GM21529 (cell line): ENCODE data around the gene CLDN14.

Experiments
- ATAC-seq: cut with Tn5 transposase; IDR thresholded peaks from one replicate; pipeline ENCODE4 v1.9.1; 2021; ENCODE audit not compliant: unreplicated experiment

Gene CLDN14, protein sequence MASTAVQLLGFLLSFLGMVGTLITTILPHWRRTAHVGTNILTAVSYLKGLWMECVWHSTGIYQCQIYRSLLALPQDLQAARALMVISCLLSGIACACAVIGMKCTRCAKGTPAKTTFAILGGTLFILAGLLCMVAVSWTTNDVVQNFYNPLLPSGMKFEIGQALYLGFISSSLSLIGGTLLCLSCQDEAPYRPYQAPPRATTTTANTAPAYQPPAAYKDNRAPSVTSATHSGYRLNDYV

DNA sequence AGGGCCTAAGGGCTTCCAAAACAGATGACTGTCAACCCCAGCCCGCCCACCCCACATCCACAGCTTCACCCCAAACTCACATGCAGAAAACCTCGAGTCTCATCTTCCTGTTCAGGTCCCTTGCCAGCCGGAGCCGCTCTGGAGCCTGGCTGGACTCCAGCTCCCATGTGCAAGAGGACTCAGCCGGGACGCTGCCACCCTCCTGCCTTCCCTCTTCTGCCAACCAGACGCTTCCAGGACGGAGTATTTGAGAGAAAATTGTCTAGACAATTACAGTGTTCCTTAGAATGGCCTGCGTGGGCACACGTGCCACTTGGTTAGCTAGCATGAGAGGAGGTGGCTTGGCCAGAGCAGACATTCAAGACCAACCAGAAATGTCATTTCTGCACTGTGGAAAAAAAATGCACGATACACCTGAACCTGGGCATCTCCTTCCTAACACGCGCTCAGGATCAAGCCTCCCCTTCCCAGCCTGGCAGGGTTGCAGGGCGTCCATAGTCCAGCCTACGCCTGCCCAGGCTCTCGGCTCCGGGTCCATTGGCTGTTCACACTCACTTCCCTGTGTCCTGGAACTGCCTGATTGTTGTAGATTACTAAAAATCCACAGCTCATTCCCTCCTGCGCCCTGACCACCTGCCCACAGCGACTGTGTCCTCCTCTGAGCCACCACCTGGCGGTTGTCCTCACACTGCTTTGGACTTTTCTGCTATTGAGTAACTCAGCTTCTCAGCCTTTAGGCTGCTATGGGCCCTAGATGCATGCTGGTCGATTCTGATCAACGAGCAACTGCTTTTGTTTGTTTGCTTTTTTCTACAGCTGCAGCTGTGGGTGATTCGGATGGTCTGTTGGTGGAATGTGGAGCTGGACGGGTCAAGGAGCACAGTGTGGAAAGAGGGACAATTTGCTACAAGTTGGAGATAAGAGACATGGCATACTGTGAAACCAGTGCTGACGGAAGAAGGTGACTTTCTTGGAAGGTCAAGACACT, at the start of gene CLDN14:
Gene CLDN14 (minus strand): TSS at position 708 of the 988 bp plus-strand sequence. CDS start 18,427 bp downstream, outside the sequence.
- no peak for ATAC-seq

DNA sequence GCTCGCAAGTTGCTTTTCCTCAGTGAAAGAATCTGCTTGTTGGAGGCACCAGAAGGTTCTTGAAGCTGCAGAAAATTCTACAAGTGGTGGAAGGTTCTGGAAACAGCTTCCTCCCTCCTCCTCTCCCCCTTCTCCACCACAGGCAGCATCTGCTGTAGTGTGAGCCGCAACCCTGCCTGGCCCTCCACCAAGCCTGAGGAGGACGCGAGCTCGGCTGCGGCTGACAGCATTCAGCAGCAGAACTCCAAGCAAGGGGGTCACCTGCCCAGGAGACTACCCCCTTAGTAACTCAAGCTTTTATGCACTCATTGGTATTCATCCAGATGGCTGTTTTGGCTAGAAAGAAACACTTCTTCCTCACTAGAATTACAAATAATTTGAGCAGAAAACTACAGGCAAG, 48.8 kb upstream of the CLDN14 start:
- no peak for ATAC-seq

GRCh38 chr21:36527317-36527716, 47.4 kb upstream of the CLDN14 start:
- ATAC-seq: no peak

DNA sequence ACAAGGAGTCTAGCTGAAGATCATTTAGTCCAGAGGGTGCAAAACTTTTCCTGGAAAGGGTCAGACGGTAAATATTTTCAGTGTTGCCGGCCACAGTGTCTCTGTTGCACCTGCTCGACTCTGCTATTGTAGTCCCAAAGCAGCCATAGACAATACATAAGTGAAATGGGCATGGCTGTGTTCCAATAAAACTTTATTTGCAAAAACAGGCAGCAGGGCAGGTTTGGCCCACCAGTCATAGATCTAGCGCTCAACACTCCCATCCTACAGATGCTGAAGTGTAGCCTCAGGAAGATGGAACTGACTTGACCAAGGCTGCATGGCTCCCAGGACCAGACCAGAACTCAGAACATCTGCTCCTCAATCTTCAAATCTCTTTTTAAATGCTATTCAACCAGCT, 46.2 kb upstream of the CLDN14 start:
- no peak for ATAC-seq

- no peak for ATAC-seq
Observed at GRCh38 chr21:36524477-36524876, 44.6 kb upstream of the CLDN14 start.

DNA sequence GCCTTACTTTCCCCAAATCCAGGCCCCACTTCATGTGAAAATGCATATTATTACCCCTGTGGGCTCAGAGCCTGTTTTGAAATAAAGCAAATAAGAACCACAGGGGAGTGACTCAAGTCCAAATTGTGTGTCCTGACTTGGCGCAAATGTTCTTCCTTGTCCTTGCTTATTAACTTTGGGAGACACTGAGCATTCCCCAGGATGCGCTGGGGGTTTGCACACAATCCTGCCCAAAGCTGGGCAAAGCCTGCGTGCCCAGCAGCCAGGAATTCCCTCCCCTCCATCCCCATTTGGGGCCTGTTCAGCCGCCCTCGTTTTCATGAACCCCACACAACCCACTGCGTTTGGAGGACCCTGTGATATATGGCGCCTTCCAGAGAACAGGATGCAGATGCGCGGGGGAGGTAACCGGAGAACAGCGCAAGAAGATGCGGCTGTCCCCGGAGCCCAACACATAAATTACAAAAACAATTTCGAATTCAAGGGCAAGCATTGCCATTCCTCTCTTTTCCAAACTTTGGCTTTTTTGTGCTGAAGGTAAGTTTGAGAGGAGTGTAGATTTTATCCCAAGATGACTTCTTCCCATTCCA, 42.4 kb upstream of the CLDN14 start:
- no peak for ATAC-seq

- ATAC-seq: no peak
Observed at GRCh38 chr21:36518883-36519492, 39.1 kb upstream of the CLDN14 start.

DNA sequence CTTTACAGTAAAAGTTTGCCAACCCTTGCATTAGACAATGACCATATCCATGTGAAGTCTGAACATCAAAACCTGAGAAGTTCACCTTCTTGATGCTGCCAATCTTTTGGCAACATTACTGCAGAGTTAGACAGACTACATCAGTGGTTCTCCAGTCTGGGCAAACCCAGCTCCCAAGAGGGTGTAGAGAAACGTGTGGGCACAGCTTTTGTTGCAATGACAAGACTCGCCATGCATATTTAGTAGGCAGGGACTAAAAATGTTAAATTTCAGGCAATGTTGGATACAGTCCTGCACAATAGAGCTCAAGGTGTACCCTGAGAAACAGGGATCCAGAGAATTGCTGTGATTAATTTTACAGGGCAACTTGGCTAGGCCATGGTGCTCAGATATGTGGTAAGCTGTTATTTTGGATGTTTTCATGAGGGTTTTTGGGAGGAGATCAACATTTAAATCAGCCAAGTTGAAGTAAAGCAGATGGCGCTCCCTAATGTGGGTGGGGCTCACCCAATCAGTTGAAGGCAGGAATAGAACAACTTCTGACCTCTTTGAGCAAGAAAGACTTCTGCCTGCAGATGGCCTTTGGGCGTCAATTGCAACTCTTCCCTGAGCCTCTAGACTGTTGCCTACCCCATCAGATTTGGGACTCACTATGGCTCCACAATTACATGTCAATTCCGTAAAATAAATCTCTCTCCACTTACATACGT, 37.6 kb upstream of the CLDN14 start:
- ATAC-seq: no peak

GRCh38 chr21:36516281-36516680, 36.4 kb upstream of the CLDN14 start:
- ATAC-seq: no peak

DNA sequence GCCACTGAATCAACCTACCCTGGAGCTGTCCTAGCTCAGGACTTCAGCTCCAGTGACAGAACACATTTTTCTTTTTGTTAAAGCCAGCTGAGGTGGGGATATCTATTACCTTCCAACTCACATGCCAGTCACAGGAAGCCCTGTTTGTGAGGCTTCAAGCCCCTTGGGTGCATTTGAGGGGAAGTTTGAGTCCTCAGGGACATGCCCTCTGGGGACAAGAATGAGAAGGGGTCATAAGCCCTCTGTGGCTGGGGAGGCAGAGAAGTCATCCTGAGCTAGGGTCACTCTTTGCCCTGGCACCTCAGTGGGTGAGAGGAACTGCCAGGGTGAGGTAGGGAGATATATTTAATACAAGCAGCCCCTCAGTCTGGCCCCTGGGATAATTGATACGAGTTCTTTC, 33.5 kb upstream of the CLDN14 start:
- peak; percentile 39 for ATAC-seq

DNA sequence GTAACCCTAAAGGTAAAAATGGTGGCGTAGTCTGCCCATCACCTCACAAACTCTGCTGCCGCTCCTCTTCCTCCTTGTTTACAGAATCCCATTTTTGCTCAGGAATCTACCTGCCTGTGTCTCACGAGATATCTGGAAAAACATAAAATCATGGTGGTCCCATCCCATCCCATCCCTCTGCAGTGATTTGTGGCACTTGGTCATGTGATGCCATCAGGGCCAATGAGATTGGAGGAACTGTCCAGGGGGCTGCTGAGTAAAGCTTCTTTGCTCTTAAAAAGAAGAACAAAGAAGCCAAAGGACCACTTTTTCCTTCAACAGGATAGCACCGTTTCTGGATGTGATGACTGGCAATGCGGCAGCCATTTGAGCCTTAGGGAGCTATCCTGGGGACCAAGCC, 33.0 kb upstream of the CLDN14 start:
- no peak for ATAC-seq

DNA sequence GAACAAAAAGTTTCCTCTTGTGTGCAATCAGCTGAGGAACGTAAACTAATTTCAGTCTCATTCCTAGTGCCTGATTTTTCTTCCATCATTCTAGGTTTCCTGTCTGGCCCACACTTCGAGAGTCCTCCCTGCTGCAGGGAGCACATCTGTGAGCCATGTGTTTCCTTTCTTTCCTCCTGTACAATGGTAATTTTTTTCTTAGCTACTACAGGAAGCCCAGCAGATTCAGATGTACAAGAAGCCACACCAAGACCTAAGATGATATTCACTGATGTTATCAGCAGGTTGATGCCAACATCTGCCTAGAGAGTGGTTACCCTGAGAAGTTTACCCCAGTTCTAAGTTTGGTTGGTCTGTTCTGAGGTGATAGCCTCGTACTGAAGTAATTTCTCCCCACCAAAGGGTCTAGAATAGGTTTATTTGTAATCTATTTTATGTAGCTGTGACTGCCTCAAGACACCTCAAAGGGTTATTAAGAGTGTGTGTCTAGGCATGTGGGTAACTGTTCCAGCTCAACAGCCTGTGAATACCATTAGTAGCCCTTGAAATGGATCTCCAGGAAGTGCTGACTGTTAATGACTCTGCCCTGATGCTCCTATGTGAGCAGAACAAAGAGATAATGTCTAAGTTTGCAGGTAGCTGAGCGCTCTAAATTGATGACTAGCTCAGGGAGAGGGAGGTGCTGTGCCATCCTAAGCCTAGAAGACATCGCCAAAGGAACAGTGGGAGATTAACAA, 31.7 kb upstream of the CLDN14 start:
- ATAC-seq: no peak

GRCh38 chr21:36510911-36511310, 31.0 kb upstream of the CLDN14 start:
- no peak for ATAC-seq

- no peak for ATAC-seq
Observed at GRCh38 chr21:36509973-36510664, 30.2 kb upstream of the CLDN14 start.

- ATAC-seq: no peak
Observed at GRCh38 chr21:36508948-36509347, 29.0 kb upstream of the CLDN14 start.

GRCh38 chr21:36507397-36508018, 27.6 kb upstream of the CLDN14 start:
- no peak for ATAC-seq

GRCh38 chr21:36506482-36506881, 26.6 kb upstream of the CLDN14 start:
- no peak for ATAC-seq

- ATAC-seq: no peak
Observed at GRCh38 chr21:36504067-36505058, 24.4 kb upstream of the CLDN14 start.
